ENCODE data around the gene RBM33.
A peak's percentile ranks its signal among the peaks of the same experiment; 100 is the strongest.

RBM33 gene

DNA sequence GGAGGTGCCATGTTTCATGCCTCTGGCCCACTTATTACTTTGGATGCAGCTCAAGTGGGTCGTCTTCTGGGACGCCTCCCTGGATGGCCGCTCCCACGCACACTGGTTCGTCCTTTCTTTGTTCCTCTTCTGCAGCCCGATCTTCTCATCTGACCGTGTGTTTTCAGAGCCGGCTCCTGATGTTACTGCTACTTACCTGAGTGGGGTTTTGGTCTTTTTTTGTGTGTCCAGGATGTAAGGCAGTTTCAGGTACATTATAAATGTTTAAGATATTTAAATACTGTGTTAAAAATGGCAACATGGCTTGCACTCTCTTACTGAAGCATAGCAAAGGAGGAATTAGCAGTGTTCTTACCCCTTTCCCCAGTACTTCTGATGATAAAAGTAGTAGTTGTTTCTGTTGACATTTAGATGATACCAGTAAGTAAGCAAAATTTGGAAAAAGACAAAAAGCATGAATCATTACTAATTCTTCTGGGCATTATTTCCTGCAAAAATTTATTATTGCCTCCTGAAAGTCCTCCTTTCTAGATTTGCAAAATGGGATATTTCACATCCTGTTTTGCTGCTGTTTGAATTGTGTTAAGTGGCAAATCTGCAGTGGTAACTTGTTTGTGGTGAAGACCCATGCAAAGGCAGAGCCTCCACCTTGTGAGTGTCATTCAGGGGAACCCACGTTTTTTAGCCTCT lies 108.4 kb downstream of the RBM33 start:
- no peak for DNase-seq

DNA sequence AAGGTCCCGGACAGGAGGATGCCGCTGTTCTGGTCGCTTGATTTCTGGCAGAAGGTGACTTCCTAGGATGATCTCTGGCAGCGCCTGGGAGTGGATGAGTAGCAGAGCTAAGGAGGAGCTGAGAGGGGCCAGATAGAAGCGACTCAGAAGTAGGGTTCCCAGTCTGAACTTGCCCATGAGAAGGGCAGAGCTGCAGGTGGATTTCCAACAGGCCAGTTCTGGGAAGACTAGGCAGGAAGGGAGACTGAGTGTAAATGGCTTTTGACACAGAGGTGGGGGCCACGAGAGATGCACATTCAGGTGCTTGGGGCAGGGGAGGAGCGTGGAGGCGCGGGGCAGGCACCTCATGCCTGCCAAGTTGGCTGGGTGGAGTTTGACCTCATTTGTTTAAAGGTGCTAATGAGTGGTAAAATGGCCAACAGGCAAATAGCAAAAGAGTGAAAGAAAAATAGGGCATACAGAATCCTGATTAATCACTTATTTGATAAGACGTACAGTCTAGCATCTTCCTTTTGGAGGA lies 109.0 kb downstream of the RBM33 start:
- no peak for DNase-seq

DNA sequence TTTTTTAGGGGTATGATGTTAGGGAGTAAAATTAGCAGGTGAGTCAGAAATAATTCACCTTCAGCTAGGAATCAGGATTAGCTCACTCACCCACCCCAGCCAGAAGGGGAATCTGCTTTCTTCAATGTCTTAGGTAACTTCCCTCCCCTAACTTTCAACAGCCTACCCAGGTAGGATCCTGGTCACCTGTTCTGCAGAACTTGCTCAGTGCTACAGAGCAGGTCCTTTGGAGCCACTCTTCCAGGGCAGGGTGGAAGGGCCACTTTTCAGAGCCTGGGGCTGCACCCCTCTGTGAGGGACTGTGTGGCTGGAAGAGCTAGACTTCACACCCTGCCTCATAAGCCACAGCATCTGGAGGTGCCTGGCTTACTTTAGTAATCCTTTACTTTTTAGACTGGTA lies 109.7 kb downstream of the RBM33 start:
- no peak for DNase-seq

DNA sequence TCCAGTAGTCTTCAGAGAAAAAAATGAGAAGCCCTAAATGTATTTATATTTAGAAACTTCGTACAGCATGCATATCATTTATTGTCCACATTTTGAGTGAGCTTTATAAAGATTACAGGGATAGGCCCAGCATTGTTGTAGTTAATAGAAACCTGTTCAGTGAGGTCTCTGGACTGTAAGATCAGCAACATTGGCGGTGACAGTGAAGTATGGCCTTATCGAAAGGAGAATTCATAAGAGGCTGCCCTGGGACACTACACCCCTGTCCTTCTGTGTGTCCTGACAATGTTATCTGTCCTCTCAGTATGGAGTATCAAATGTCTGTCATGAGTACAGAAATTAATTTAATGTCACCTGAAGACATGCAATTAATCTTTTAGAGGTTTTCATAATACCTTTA lies 110.6 kb downstream of the RBM33 start:
- no peak for DNase-seq

DNA sequence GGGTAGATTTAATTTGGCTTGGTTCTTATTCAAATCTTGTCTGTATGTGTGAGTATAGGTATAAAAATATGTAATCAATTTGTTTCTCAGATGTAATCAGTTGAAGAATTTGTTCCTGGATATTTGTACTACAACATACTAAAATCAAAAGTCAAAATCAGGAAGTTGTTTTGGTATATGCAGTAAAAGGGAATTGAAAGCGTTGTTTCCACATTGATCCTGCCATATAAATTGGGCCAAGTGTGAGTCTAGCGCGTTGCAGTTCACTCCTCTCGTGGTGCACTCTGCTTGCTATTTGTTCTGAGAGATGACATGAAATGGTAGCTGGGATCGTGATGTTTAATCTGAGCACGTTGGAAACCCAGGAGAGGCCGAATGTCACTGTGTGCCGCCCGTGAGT lies 111.9 kb downstream of the RBM33 start:
- DNase-seq, result no peak

DNA sequence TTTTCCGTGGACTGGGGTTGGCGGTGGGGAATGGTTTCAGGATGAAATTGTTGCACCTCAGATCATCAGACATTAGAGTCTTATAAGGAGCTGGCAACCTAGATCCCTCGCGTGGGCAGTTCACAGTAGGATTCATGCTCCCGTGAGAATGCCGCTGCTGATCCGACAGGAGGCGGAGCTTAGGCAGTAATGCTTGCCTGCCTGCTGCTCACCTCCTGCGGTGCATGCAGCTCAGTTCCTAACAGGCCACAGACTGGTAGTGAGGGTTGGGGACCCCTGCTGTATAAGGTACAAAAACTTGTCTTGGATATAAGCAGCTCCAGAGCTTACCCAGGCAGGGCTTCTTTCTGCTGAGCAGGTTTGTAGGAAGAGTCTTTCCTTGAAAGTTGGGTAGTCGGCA lies 113.9 kb downstream of the RBM33 start:
- no peak for DNase-seq

DNA sequence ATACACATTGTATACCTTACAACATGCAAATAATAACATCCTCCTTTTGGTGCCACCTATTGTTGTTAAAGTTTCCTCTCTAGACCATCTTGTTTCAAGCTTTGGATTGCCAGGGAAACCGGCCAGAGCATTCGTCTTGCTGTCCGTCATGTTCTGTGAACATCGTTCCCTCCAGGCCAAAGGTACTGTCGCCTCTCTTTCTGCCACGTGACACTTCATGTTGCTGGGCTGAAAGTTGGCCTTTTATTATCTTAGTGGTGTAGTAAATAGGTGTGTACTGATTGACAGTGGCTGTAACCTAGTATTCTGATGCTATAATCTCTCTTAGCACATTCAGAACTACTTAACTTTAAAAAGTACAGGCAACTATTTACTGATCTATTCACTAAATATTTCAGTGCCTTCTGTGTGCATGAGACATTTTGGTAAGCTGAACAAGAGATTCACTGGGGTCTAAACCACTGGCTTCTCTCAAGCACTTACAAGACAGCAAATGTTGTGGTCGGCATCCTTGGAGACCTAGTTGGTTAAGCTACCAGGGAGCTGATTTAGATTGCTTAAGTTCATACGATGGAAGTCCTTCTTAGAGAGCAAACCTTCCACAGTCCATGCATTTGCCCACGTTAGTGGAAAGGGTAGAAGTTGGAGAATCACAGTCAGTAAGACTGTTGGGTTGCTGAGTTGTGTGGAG lies 115.4 kb downstream of the RBM33 start:
- DNase-seq, result no peak

DNA sequence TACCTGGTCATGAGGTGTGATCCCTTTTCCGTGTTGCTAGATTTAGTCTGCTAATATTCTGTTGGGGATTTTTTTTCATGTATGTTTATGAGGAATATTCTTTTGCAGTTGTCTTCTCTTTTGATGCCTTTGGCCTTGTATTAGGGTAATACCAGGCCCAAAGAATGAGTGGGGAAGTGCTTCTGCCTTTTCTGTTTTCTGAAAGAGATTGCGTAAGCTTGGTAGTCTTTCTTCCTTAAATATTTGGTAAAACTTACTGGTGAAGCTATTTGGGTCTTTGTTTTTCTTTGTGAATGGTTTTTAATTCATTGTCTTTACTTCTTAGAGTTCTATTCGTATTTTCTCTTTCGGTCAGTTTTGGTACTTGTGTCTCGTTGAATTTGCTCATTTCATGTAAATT lies 116.7 kb downstream of the RBM33 start:
- no peak for DNase-seq

DNA sequence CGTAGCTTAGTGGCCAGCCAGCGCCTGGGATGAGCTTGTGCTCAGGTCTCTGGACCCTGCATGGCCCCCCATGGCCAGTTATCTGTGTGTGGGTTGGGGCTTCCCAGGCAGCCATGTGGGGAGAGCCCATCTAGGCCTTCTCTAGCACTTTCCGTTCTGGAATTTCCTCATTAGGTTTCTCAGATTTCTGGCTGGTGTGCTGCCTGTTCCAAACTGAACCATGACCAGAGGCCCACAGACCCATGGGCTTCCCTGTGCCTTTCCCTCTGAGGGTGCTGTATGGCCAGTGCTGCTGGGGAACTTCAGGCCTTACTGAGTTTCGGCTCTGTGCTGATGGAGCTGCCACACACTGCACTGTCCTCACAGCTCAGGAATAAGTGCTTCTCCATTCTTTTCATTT lies 117.6 kb downstream of the RBM33 start:
- DNase-seq, result no peak

DNA sequence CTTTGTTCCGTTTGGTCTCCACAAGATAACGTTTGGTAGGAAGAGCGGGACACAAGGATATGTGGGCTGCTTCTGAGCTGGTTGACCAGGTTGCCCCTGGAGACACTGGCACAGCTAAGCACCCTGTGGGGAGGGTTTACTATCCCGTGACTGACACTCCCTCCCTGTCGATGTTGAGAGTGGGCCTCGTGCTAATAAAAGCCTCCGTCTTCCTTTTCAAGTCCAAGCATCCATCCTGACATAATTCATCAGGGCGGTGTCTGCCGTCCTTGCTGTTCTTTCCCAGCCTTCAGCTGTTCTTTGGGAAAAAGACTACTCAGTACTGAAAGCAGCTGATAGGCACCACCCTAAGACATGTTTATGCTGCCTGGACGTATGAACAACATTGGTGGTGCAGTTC lies 118.2 kb downstream of the RBM33 start:
- no peak for DNase-seq

DNA sequence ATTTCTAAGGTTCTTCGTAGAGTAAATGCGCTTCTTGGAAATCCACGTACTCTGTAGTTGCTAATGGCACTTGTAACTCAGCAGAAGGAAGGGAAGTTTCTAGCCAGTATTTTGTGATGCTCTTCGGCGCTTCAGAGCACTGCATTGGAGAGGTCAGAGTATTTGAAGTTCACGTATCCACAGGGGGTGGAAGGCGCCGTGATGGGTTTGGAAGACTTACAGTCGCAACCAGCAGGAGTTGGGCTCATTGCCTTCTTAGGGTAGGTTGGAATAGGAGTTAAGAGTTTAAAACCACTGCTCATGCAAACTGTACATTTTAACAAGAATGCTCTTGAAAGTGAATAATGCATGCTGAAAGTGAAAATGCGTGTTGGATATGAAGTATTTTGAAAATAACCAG lies 118.7 kb downstream of the RBM33 start:
- no peak for DNase-seq

DNA sequence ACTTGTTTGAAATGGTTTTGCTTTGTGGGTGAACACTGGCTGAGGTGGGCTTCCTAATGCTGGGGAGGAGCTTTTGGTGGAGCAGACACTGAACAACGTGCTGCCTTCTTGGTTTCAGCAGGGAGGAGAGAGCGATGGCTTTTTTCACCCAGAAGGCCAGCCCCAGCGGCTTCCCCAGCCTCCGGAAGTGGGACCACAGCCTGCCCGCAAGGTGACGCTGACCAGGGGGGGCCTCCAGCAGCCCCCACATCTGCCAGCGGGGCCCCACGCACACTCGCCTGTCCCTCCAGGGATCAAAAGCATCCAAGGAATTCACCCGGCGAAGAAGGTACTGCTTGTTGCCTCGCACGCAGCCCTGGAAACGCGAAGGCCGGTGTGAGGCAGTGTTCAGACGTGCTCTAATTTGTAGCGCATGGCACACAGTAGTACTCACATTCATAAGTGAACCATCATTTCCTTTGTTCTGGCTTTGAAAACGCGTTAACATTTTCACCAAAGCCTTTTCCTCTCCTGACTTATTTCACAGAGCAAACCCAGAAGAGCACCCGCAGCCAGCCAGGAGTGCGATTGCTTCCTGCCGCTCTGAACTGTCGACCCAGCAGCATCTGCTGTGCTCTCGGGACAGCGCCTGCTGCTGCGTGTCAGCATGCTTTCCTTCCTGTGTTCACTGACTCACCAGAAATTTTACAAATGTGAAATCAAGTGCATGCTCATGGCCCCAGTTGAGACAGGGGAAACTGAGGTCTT lies 119.4 kb downstream of the RBM33 start:
- DNase-seq, result peak; percentile 28 to 50

DNA sequence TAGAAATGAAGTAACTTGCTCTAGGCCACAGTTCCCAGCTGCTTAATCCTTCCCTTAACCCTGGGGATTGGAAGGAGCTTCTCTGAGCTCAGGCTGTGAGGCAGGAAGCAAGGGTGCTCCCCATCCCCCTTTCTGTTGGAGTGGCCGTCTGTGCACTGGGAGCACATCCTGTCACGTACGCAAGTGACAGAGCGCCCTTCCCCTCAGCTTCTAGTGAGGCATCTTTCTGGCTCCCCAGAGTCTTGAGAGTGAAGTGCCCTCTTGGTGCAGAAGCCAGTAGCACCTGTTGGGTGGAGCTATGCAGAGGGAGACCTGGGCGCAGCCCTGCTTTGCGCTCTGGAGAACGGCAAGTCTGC lies 120.0 kb downstream of the RBM33 start:
- DNase-seq, result peak in 1 of 2 donors; percentile 29

DNA sequence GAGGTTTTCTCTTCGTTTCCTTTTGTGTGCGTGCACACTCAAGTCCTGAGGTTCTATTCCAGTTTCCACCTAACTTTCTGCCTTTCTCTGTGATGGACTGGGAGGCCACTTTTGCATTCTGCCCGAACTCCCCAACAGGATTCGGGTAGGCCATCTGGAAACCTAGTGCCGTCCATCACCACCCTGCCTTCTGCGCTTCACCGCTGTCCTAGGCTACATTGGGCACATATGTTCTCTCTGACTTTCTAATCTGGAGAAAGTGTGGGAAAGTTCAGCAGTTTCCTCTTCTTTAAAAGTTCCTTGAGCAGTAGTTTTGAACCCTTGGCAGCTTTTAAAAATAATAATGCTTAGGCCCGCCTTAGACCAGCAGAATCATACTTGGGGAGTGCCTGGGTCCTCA lies 121.0 kb downstream of the RBM33 start:
- no peak for DNase-seq

DNA sequence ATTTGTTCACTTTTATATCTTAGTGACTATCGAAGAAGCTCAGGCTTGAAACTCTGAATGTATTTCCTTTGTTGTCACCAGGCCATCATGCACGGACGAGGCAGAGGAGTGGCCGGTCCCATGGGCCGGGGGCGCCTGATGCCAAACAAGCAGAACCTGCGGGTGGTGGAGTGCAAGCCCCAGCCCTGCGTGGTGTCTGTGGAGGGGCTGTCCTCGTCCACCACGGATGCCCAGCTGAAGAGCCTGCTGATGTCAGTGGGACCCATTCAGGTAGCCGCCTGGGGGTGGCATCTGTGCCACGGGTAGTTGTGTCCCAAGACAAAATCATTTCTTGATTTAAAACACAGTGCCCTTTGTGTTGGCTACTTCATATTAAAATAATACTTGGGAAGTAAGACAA lies 121.9 kb downstream of the RBM33 start:
- no peak for DNase-seq

DNA sequence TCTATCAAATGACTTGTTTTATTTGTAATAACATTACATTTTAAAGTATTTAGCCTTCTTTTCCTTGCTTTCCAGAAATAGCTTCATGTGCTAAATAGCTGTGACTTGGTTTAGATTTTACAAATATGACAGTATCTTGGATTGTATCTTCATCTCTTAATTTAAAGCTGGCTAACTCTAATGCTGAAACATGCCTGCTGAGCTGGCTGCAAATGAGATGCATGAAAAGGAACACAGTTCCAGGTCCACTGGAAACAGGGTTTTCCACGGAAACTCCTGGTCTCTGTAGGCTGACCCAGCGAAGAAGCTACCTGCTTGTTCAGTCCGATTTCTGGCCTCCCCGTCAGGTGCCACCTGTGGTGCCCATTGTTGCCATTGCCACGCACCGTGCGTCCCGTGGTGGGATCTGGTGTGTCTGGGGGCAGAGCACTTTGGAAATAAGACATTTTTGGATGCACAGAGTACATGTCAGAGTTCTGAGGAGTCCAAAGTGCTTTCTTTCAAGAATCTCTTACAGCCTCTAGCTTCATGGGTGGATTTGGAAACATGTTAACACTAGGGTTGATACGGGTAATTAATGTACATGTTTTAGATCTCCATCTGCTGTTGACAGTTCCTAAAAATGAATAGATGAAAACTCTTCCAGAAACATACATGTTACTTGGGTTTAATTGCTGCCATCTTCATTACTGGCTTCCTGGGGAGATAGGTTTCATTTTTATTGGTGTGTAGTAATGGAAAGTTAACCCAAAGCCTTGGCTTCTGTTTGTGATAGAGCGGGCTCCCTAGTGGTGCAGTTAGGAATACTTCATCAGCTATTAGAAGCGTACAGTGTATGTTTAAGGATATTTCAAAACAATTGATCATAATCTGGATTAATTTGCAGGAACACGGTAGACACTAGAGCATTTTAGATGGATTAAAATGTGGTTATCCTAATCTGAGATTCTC lies 122.8 kb downstream of the RBM33 start:
- no peak for DNase-seq

DNA sequence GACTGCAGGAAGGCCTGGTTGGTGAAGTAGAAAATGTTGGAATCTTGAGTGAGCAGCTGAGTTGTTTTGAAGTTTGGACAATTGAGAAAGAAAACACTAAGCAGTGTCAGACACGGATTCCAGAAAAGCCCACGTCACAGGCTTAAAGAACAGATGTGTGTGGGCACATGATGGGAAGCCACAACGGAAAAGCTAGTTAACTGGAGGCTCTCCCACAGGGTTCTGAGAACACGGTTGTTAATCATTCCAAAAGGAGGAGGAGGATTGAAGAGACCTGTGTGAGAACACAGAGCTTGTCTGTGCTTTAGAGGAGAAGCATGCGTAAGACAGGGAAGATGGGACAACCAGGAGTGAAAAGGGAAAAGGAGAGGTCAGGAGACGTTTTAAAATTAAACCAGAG lies 125.2 kb downstream of the RBM33 start:
- DNase-seq, result no peak

DNA sequence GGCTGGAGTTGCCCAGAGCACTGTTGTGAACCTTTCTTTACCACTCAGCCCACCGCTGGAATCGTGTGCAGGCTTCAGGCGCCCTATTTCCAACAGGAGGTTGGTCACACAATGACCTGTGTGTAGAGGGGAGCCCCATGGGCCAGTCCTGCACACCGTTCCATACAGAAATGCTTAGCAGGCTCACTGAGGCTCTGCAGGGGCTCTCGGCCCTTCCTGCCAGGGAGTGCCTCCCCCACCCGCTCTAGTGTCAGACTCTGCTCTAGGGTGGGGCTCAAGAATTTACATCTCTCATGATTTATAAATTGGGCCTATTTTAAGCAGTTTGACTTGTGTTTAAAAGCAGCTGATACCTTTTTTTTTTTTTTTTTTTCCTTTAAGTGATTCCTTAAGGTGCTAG lies 125.8 kb downstream of the RBM33 start:
- DNase-seq, result no peak

DNA sequence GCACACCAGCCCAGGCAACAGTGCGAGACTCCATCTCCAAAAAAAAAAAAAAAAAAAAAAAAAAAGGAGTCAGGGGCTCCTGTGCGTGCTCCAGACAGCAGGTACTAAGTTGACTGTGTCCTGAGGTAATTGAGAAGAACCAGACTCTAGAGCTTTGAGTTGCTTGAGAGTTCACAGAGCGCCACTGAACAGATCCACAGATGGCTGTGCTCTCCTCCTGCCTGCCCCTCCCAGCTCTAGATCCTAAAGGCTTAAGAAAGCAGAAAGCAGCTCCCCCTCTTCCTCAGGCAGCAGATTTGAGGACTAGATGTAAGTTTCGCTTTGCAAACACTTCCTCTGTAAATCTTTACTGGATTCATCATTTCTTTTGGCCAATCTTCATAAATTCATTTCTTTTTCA lies 129.1 kb downstream of the RBM33 start:
- DNase-seq, result no peak

DNA sequence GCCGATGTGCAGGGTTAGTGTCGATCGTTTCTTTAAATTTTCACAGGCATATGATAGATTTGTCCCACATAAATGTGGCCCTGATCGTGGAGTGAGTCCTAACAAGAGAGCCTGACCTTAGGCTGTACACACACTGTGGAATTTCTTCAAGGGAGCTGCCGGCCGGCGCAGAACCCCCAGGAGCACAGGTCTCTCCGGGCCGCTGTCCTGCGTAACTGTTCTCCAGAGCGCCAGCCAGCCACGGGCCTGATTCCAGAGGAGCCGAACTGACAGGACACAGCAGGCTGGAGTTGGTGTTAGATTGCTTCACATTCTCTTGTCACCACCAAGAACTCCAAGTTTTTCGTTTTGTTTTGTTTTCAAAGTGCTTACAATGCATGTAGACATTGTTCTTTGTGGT lies 130.5 kb downstream of the RBM33 start:
- no peak for DNase-seq

DNA sequence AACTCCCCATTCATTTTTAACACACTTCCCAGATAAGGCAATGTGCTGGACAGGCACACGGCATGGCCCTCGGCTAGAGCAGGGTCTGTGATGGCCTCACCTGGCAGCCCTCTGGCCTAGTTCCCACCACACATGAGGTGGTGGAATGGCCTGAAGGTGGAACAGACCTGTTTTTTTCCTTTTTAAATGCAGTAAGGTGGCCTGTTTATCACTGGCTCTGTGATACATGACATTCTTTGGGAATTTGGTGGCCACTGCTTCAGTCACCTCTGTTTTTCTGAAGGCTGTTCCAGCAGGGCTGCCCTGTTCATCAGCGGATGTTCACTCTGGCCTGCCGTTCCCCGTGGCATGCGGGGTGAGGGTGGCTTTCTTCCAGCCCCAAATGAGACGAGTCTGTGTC lies 131.2 kb downstream of the RBM33 start:
- no peak for DNase-seq

DNA sequence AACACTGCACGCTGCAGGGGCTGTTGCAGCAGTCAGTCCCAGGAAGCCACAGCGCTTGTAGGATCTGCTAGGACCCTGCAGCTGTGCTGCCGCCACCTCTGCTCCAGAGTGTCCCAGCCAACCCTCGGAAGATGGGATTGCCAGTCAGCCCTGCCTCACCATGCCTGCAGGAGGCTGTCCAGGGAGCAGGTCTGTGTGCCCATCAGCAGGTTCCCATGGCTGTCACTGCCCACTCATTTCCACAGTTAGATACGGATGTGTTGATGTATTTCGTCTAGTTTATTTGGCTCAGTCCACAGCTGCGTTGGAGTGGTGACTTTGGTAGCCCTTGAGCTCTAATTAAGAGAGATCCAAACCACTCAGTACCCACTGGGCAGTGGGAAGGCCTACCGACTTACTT lies 132.1 kb downstream of the RBM33 start:
- DNase-seq, result no peak

DNA sequence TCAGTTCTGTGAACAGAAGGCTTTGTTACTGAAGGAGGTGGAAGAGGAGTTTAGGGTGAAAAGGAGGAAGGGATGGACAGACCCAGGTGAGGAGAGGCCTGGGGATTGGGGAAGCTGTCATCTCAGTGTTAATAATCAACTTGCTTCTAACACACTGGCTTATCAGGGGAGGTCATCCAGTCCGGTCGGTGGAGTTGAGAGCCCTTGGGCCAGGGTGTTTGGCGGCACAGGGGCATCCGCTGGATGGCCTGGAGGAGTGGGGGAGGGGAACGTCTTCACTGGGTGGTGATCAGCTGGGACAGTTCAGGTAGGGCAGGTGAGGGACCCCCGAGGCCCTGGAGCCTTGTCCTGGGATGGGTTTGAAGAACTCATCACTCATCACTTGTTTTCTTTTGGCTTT lies 133.9 kb downstream of the RBM33 start:
- no peak for DNase-seq
